Measurements from ENCODE around the gene CEP112.

CEP112 gene

GRCh38 chr17:66107731-66108130 lies 84.2 kb downstream of the CEP112 start:
- no peaks in the 10 kb centered on the region for H3K27me3 ChIP-seq (ENCODE audit: insufficient read depth, low read depth)
- no peak overlapping the region for H2AFZ ChIP-seq (ENCODE audit: low read depth)
- H3K4me3 ChIP-seq (IDR thresholded peaks at IDR 0.05; ENCODE audit: insufficient read depth, low read depth, low read length), result no peak overlapping the region
- no peak overlapping the region for H3K4me2 ChIP-seq
- no peaks in the 10 kb centered on the region for H3K4me1 ChIP-seq (ENCODE audit: low read depth, poor library complexity, severe bottlenecking)
- no peak for TF ChIP-seq CTCF (conservative IDR thresholded peaks at IDR 0.05; ENCODE audit: low read depth, low read length)
- H3K27ac ChIP-seq, result no peak overlapping the region
- H4K20me1 ChIP-seq (ENCODE audit: insufficient read depth), result no peaks in the 10 kb centered on the region
- H3K9ac ChIP-seq, result no peak overlapping the region
- H3K36me3 ChIP-seq (ENCODE audit: insufficient read depth), result no peaks in the 10 kb centered on the region
- no peaks in the 10 kb centered on the region for H3K79me2 ChIP-seq (ENCODE audit: insufficient read depth, low read depth)

GRCh38 chr17:66098040-66098439 lies 93.9 kb downstream of the CEP112 start:
- H3K27me3 ChIP-seq (ENCODE audit: insufficient read depth, low read depth), result no peaks in the 10 kb centered on the region
- H3K9ac ChIP-seq, result no peak overlapping the region
- H3K4me1 ChIP-seq (ENCODE audit: low read depth, poor library complexity, severe bottlenecking), result no peaks in the 10 kb centered on the region
- no peaks in the 10 kb centered on the region for H3K79me2 ChIP-seq (ENCODE audit: insufficient read depth, low read depth)
- H3K4me2 ChIP-seq, result no peak overlapping the region
- no peak overlapping the region for H2AFZ ChIP-seq (ENCODE audit: low read depth)
- no peaks in the 10 kb centered on the region for H4K20me1 ChIP-seq (ENCODE audit: insufficient read depth)
- TF ChIP-seq CTCF (conservative IDR thresholded peaks at IDR 0.05; ENCODE audit: low read depth, low read length), result no peak
- no peak overlapping the region for H3K4me3 ChIP-seq (IDR thresholded peaks at IDR 0.05; ENCODE audit: insufficient read depth, low read depth, low read length)
- no peaks in the 10 kb centered on the region for H3K36me3 ChIP-seq (ENCODE audit: insufficient read depth)
- no peak overlapping the region for H3K27ac ChIP-seq

- Histone ChIP-seq H3K4me3 (IDR thresholded peaks at IDR 0.05; ENCODE audit: insufficient read depth, low read depth, low read length) (no peak overlapping the region), H3K4me2 (no peak overlapping the region), H3K9ac (no peak overlapping the region), H3K79me2 (ENCODE audit: insufficient read depth, low read depth) (no peaks in the 10 kb centered on the region), H3K27ac (no peak overlapping the region), H3K27me3 (ENCODE audit: insufficient read depth, low read depth) (no peaks in the 10 kb centered on the region), H3K36me3 (ENCODE audit: insufficient read depth) (no peaks in the 10 kb centered on the region), H4K20me1 (ENCODE audit: insufficient read depth) (no peaks in the 10 kb centered on the region), H3K4me1 (ENCODE audit: low read depth, poor library complexity, severe bottlenecking) (no peaks in the 10 kb centered on the region), H2AFZ (ENCODE audit: low read depth) (no peak overlapping the region)
- TF ChIP-seq CTCF (conservative IDR thresholded peaks at IDR 0.05; ENCODE audit: low read depth, low read length), result no peak
Measured at GRCh38 chr17:66094727-66095126, 97.2 kb downstream of the CEP112 start.

DNA sequence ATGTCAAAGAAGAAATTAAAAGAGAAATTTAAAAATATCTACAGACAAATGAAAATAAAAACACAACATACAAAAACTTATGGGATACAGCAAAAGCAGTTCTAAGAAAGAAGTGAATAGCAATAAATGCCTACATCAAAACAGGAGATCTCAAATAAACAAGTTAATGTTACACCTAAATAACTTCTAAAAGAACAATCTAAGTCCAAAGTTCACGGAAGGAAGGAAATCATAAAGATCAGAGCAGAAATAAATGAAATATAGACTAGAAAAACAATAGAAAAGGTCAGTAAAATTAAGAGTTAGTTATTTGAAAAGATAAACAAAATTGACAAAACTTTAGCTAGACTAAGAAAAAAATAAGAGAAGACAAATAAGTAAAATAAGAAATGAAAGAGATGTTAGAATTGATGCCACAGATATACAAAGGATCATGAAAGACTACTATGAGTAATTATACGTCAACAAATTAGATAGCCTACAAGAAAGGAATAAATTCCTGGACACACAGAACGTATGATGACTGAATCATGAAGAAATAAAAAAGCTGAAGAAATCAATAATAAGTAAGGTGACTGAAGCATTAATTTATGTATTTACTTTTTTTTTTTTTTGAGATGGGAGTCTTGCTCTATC lies 100.4 kb downstream of the CEP112 start:
- H3K27me3 ChIP-seq (ENCODE audit: insufficient read depth, low read depth), result no peaks in the 10 kb centered on the region
- H3K79me2 ChIP-seq (ENCODE audit: insufficient read depth, low read depth), result no peaks in the 10 kb centered on the region
- no peaks in the 10 kb centered on the region for H3K4me1 ChIP-seq (ENCODE audit: low read depth, poor library complexity, severe bottlenecking)
- TF ChIP-seq CTCF (conservative IDR thresholded peaks at IDR 0.05; ENCODE audit: low read depth, low read length), result no peak
- no peak overlapping the region for H3K4me3 ChIP-seq (IDR thresholded peaks at IDR 0.05; ENCODE audit: insufficient read depth, low read depth, low read length)
- H3K36me3 ChIP-seq (ENCODE audit: insufficient read depth), result no peaks in the 10 kb centered on the region
- no peak overlapping the region for H2AFZ ChIP-seq (ENCODE audit: low read depth)
- H3K27ac ChIP-seq, result no peak overlapping the region
- H4K20me1 ChIP-seq (ENCODE audit: insufficient read depth), result no peaks in the 10 kb centered on the region
- H3K9ac ChIP-seq, result no peak overlapping the region
- H3K4me2 ChIP-seq, result no peak overlapping the region
